COLO829 (cell line): ENCODE measurements around the gene CRYBA2.

Source experiments
- DNase-seq: peaks from one replicate; pipeline ENCODE4 v3.0.0; 2012; ENCODE audit warnings: low spot score

The CRYBA2 gene

GRCh38 chr2:218954541-218955300 is 38.5 kb downstream of the CRYBA2 start:
- DNase-seq, result no peak

GRCh38 chr2:218953366-218953954 is 39.8 kb downstream of the CRYBA2 start:
- no peak for DNase-seq

- DNase-seq, result no peak
Observed at GRCh38 chr2:218952160-218952559, 41.1 kb downstream of the CRYBA2 start.

GRCh38 chr2:218946621-218947020 is 46.6 kb downstream of the CRYBA2 start:
- no peak for DNase-seq

GRCh38 chr2:218944759-218945404 is 48.3 kb downstream of the CRYBA2 start:
- DNase-seq, result no peak
